ENCODE results near the gene B3GAT1.
"Not testable (repeated sequence)": the region's sequence is repeated elsewhere in the genome, so short reads cannot be mapped to it uniquely, and the experiment has no call there.

The B3GAT1 gene

DNA sequence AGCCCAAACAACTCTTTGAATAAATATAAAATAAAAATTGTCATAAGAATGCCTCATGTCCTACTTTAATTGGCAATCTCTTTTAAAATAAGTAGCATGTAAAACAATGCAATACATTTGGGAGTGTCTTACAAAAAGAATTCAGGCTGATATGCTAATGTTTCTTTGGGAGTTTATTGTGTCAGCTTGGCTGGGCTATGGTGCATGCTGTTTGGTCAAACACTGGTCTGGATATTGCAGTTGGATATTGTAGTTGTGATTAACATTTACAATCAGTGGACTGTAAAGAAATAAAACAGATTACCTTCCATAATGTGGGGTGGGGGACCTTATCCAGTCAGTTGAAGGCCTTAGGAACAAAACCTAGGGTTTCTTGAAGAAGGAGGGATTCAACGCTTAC, 37.0 kb upstream of the B3GAT1 start:
- TF ChIP-seq EZH2phosphoT487 (IDR thresholded peaks at IDR 0.05; ENCODE audit: borderline replicate concordance, low read length), result no peak
- TF ChIP-seq, protein P1, sequence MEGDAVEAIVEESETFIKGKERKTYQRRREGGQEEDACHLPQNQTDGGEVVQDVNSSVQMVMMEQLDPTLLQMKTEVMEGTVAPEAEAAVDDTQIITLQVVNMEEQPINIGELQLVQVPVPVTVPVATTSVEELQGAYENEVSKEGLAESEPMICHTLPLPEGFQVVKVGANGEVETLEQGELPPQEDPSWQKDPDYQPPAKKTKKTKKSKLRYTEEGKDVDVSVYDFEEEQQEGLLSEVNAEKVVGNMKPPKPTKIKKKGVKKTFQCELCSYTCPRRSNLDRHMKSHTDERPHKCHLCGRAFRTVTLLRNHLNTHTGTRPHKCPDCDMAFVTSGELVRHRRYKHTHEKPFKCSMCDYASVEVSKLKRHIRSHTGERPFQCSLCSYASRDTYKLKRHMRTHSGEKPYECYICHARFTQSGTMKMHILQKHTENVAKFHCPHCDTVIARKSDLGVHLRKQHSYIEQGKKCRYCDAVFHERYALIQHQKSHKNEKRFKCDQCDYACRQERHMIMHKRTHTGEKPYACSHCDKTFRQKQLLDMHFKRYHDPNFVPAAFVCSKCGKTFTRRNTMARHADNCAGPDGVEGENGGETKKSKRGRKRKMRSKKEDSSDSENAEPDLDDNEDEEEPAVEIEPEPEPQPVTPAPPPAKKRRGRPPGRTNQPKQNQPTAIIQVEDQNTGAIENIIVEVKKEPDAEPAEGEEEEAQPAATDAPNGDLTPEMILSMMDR (IDR thresholded peaks at IDR 0.05; ENCODE audit: low read depth, low read length, poor library complexity, severe bottlenecking), result no peak
- Histone ChIP-seq H3K27ac (ENCODE audit: low read depth, low read length) (no peak overlapping the region), H3K9me2 (replicated peaks; ENCODE audit: control insufficient read depth, low read length) (no peaks in the 10 kb centered on the region), H3K79me2 (ENCODE audit: control insufficient read depth, low read length) (no peaks in the 10 kb centered on the region), H3K9me3 (ENCODE audit: control insufficient read depth, insufficient read depth, low read length) (no peaks in the 10 kb centered on the region), H3K27me3 (ENCODE audit: control insufficient read depth, low read length) (no peaks in the 10 kb centered on the region), H3K4me3 (ENCODE audit: low read length) (no peak overlapping the region), H3F3A (ENCODE audit: control insufficient read depth, insufficient read depth) (no peaks in the 10 kb centered on the region), H4K20me1 (ENCODE audit: control insufficient read depth, insufficient read depth, low read depth, low read length) (no peaks in the 10 kb centered on the region), H3K4me2 (ENCODE audit: low read length) (no peak overlapping the region), H3K4me1 (ENCODE audit: control insufficient read depth, low read length) (no peaks in the 10 kb centered on the region), H3K36me3 (ENCODE audit: control insufficient read depth, low read length) (no peaks in the 10 kb centered on the region)

DNA sequence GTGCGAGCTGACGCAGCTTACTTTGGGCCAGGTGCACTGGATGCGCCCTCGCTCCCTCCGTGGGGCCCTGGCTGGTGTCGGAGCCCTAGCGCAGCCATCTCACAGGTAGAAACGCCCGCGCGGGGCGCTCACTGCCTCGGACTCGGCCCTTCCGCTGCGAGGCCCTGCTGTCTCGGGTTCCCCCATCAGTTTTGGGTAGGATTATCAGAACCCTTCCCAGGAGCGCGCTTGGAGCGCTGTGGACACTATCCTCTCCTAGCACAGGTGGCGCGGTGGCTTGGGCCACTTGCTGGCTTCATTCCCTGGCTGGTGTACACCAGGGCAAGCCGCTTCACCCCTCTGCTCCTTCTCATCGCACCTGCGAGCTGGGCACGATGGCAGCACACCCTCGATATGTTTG, 35.7 kb upstream of the B3GAT1 start:
- Histone ChIP-seq H3K4me1 (ENCODE audit: control insufficient read depth, low read length) (no peaks in the 10 kb centered on the region), H3F3A (ENCODE audit: control insufficient read depth, insufficient read depth) (no peaks in the 10 kb centered on the region), H3K4me3 (ENCODE audit: low read length) (no peak overlapping the region), H3K9me2 (replicated peaks; ENCODE audit: control insufficient read depth, low read length) (no peaks in the 10 kb centered on the region), H3K36me3 (ENCODE audit: control insufficient read depth, low read length) (no peaks in the 10 kb centered on the region), H3K79me2 (ENCODE audit: control insufficient read depth, low read length) (no peaks in the 10 kb centered on the region), H3K27me3 (ENCODE audit: control insufficient read depth, low read length) (no peaks in the 10 kb centered on the region), H3K9me3 (ENCODE audit: control insufficient read depth, insufficient read depth, low read length) (no peaks in the 10 kb centered on the region), H3K27ac (ENCODE audit: low read depth, low read length) (no peak overlapping the region), H3K4me2 (ENCODE audit: low read length) (no peak overlapping the region), H4K20me1 (ENCODE audit: control insufficient read depth, insufficient read depth, low read depth, low read length) (no peaks in the 10 kb centered on the region)
- TF ChIP-seq, protein P1 (IDR thresholded peaks at IDR 0.05; ENCODE audit: low read depth, low read length, poor library complexity, severe bottlenecking), result no peak
- TF ChIP-seq EZH2phosphoT487 (IDR thresholded peaks at IDR 0.05; ENCODE audit: borderline replicate concordance, low read length), result no peak

DNA sequence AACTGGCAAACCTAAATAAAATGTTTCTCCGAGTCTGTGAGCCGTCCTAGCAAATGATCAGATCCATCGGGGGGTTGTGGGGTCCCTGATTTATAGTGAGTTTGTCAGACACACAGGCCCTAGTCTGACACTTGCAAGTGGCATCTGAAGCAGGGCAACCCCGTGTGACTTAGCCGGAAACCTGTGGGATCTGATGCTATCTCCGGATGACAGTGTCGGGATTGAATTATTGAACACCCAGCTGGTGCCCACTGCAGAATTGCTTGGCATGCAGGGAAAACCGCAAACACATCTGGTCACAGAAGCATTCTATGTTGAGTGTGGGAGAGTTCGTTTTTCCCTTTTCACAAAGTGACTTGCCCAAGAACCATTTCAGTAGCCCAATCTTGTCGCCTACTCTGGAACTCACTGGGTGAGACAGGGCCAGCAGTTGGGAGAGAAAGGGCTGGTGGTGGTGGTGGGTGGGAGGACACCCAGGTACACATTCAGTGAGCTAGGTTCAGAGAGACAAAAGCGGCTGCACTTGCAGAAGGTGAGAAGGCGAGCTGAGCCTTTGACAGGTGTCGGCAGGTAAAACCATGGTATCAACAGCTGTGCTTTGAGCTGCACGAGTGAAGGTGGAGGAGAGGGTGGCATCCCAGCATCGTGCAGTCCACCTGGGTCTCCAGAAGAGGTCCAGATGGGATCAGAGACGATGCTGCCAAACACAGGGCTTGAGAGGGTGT, 33.7 kb upstream of the B3GAT1 start:
- H3F3A ChIP-seq (ENCODE audit: control insufficient read depth, insufficient read depth), result no peaks in the 10 kb centered on the region
- no peaks in the 10 kb centered on the region for H3K79me2 ChIP-seq (ENCODE audit: control insufficient read depth, low read length)
- no peaks in the 10 kb centered on the region for H3K27me3 ChIP-seq (ENCODE audit: control insufficient read depth, low read length)
- H3K27ac ChIP-seq (ENCODE audit: low read depth, low read length), result no peak overlapping the region
- H3K9me3 ChIP-seq (ENCODE audit: control insufficient read depth, insufficient read depth, low read length), result no peaks in the 10 kb centered on the region
- no peak overlapping the region for H3K4me2 ChIP-seq (ENCODE audit: low read length)
- H3K36me3 ChIP-seq (ENCODE audit: control insufficient read depth, low read length), result no peaks in the 10 kb centered on the region
- no peaks in the 10 kb centered on the region for H3K9me2 ChIP-seq (replicated peaks; ENCODE audit: control insufficient read depth, low read length)
- H4K20me1 ChIP-seq (ENCODE audit: control insufficient read depth, insufficient read depth, low read depth, low read length), result no peaks in the 10 kb centered on the region
- no peaks in the 10 kb centered on the region for H3K4me1 ChIP-seq (ENCODE audit: control insufficient read depth, low read length)
- no peak overlapping the region for H3K4me3 ChIP-seq (ENCODE audit: low read length)
- no peak for TF ChIP-seq EZH2phosphoT487 (IDR thresholded peaks at IDR 0.05; ENCODE audit: borderline replicate concordance, low read length)
- TF ChIP-seq, protein P1 (IDR thresholded peaks at IDR 0.05; ENCODE audit: low read depth, low read length, poor library complexity, severe bottlenecking), result no peak

DNA sequence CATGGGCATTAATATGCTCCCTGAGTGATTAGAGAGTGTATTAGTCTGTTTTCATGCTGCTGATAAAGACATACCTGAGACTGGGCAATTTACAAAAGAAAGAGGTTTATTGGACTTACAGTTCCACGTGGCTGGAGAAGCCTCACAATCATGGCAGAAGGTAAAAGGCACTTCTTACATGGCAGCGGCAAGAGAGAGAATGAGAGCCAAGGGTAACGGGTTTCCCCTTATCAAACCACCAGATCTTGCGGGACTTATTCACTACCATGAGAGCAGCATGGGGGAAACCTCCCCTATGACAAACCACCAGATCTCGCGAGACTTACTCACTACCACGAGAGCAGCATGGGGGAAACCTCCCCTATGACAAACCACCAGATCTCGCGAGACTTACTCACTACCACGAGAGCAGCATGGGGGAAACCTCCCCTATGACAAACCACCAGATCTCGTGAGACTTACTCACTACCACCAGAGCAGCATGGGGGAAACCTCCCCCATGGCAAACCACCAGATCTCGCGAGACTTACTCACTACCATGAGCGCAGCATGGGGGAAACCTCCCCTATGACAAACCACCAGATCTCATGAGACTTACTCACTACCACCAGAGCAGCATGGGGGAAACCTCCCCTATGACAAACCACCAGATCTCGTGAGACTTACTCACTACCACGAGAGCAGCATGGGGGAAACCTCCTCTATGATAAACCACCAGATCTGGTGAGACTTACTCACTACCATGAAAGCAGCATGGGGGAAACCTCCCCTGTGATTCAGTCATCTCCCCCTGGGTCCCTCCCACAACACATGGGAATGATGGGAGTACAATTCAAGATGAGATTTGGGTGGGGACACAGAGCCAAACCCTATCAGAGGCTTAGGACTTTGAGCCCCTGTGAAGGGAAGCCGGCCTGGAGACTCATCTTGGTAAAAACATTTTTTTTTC, 32.4 kb upstream of the B3GAT1 start:
- H3K27me3 ChIP-seq (ENCODE audit: control insufficient read depth, low read length); H3F3A ChIP-seq (ENCODE audit: control insufficient read depth, insufficient read depth); H3K4me1 ChIP-seq (ENCODE audit: control insufficient read depth, low read length); H4K20me1 ChIP-seq (ENCODE audit: control insufficient read depth, insufficient read depth, low read depth, low read length); H3K36me3 ChIP-seq (ENCODE audit: control insufficient read depth, low read length); H3K9me2 ChIP-seq (replicated peaks; ENCODE audit: control insufficient read depth, low read length); H3K9me3 ChIP-seq (ENCODE audit: control insufficient read depth, insufficient read depth, low read length); H3K4me2 ChIP-seq (ENCODE audit: low read length); H3K27ac ChIP-seq (ENCODE audit: low read depth, low read length); H3K4me3 ChIP-seq (ENCODE audit: low read length); H3K79me2 ChIP-seq (ENCODE audit: control insufficient read depth, low read length): not testable (repeated sequence)

Measured in DOHH2 (cell line).